Psoas muscle (tissue), 8 donors: ENCODE measurements around the gene IFI27L2. TPM values are rescaled to one million over a fixed set of nuclear protein-coding genes. Genes with fewer than 3 reads are reported as not detected.
A peak's percentile ranks its signal among the peaks of the same experiment; 100 is the strongest.

Experiments
- ATAC-seq, 4 donors: fragments of 200-7000 bp; cut with Tn5 transposase; one replicate each; pipeline ENCODE4 v1.9.1; 2020; ENCODE audit warnings: moderate library complexity in 3 of 4, mild to moderate bottlenecking in 2 of 4
- DNase-seq, 2 donors: peaks; one replicate each; pipeline ENCODE4 v3.0.0-alpha.2; 2020
- H3K27ac ChIP-seq: fragments of 200-600 bp; one replicate; pipeline ENCODE4 v1.8.0; 2022
- H3K27me3 ChIP-seq, 3 donors: fragments of 200-600 bp in 1 of 3; one replicate each; pipeline versions ENCODE4 v1.6.1 to v1.8.0; 2013 to 2022; ENCODE audit warnings: low read length in 2 of 3, mild to moderate bottlenecking in 2 of 3, moderate library complexity in 1 of 3; ENCODE audit not compliant: insufficient read depth in 3 of 3
- H3K36me3 ChIP-seq, 2 donors: fragments of 200-600 bp in 1 of 2; one replicate each; pipeline versions ENCODE4 v1.6.1 to v1.8.0; 2013 to 2022; ENCODE audit warnings: low read depth in 1 of 2, mild to moderate bottlenecking in 1 of 2, moderate library complexity in 1 of 2; ENCODE audit not compliant: insufficient read depth in 1 of 2
- H3K4me1 ChIP-seq: fragments of 200-600 bp; one replicate; pipeline ENCODE4 v1.8.0; 2022
- H3K4me3 ChIP-seq: fragments of 200-600 bp; one replicate; pipeline ENCODE4 v1.8.0; 2022; ENCODE audit warnings: mild to moderate bottlenecking
- H3K9me3 ChIP-seq: fragments of 200-600 bp; one replicate; pipeline ENCODE4 v1.8.0; 2022
- WGBS, 3 donors: extraction: QIAGEN DNeasy Blood & Tissue Kit; methylation state at CpG; one replicate each; pipeline versions ENCODE4 v1.1.6 to v1.1.7; 2013; 5-methylcytosine and 5-hydroxymethylcytosine counted together
- intact Hi-C, 2 donors: fragments of 100-400 bp; cut with DNase I; formaldehyde crosslinking; loops; one replicate each; pipeline versions ENCODE4 v1.11.0 to v1.14.2; 2022
- polyA plus RNA-seq, 3 donors: library from polyadenylated mRNA; stranded (reverse); fragments of 200-250 nt; gene quantifications; one replicate each; pipeline ENCODE4 v1.2.3, GENCODE V29; 2013
- total RNA-seq, 4 donors: library from RNA; stranded (reverse); fragmentation: NEBNext Ultra II Directional in 2 of 4; extraction: Animal tissue kit (Norgen Biotek cat#: 25700) in 2 of 4; gene quantifications; one replicate each; pipeline versions ENCODE4 v1.2.1 to v1.2.4, GENCODE V29; 2021 to 2023
- TF ChIP-seq, protein P1 (sequence below): fragments of 200-600 bp; IDR thresholded peaks from one replicate; pipeline ENCODE4 v1.8.0; 2022; ENCODE audit warnings: antibody characterized with exemption
- donor health status: healthy with polysubstance abuse.
- donor health status: DM: no; HTN: no; CAD: no; lungs with moderate emphysema.
- donor health status: Bipolar disorder and iron deficiency.
- donor health status: healthy.
- donor health status: DM: yes; HTN: yes; CAD: no.
- donor health status: DM: no; HTN: no; CAD: no.
- donor health status: DM: no; HTN: no; CAD: no.
- donor health status: DM: yes; HTN: yes; CAD: no.

IFI27L2 gene
- total and polyA plus RNA-seq, 7 donors, result 4.9 to 12.5 (median 6.5) TPM

- ATAC-seq (no peak), DNase-seq (no peak)
- intact Hi-C loops, result no loop called here
- TF ChIP-seq, protein P1, sequence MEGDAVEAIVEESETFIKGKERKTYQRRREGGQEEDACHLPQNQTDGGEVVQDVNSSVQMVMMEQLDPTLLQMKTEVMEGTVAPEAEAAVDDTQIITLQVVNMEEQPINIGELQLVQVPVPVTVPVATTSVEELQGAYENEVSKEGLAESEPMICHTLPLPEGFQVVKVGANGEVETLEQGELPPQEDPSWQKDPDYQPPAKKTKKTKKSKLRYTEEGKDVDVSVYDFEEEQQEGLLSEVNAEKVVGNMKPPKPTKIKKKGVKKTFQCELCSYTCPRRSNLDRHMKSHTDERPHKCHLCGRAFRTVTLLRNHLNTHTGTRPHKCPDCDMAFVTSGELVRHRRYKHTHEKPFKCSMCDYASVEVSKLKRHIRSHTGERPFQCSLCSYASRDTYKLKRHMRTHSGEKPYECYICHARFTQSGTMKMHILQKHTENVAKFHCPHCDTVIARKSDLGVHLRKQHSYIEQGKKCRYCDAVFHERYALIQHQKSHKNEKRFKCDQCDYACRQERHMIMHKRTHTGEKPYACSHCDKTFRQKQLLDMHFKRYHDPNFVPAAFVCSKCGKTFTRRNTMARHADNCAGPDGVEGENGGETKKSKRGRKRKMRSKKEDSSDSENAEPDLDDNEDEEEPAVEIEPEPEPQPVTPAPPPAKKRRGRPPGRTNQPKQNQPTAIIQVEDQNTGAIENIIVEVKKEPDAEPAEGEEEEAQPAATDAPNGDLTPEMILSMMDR, result no peak
- Histone ChIP-seq H3K27ac (no peak overlapping the region), H3K9me3 (peaks cover 17% of the 10 kb centered on the region), H3K4me1 (peaks cover 48% of the 10 kb centered on the region), H3K36me3 (peaks cover 0 to 28% of the 10 kb centered on the region in 2 donors), H3K4me3 (peak overlapping the region; percentile 87), H3K27me3 (no peaks in the 10 kb centered on the region)
- 72 to 85% (median 75%) methylated on average over 5 of the region's 5 CpGs for WGBS, 3 donors
Measured at GRCh38 chr14:94077823-94078222, 51.6 kb downstream of the IFI27L2 start.

Other genes with a start within 250 kb of the IFI27L2 start
- gene FAM181A, start 202.3 kb downstream of the IFI27L2 start, total RNA-seq, result not detected
- under 1 TPM in 2 of 3 donors, not detected in 1; 0.14 to 0.32 TPM for gene FAM181A, start 202.3 kb downstream of the IFI27L2 start, polyA plus RNA-seq
- gene ASB2, start 153.0 kb downstream of the IFI27L2 start, total RNA-seq, result 100 to 1,000 TPM; 148 to 443 (median 252) TPM
- 100 to 1,000 TPM in 2 of 3 donors, 10 to 100 TPM in 1; 41.2 to 460 (median 217) TPM for gene ASB2, start 153.0 kb downstream of the IFI27L2 start, polyA plus RNA-seq
- 1 to 10 TPM in 3 of 4 donors, under 1 TPM in 1; 0.71 to 3.9 (median 2.2) TPM for gene CCDC197, start 132.3 kb downstream of the IFI27L2 start, total RNA-seq
- under 1 TPM; 0.04 to 0.69 (median 0.61) TPM for gene CCDC197, start 132.3 kb downstream of the IFI27L2 start, polyA plus RNA-seq
- under 1 TPM; 0.06 to 0.15 (median 0.10) TPM for gene OTUB2, start 103.3 kb downstream of the IFI27L2 start, total RNA-seq
- under 1 TPM; 0.04 to 0.96 (median 0.09) TPM for gene OTUB2, start 103.3 kb downstream of the IFI27L2 start, polyA plus RNA-seq
- 100 to 1,000 TPM; 145 to 190 (median 171) TPM for gene DDX24, start 48.4 kb downstream of the IFI27L2 start, total RNA-seq
- 100 to 1,000 TPM in 1 of 3 donors, 10 to 100 TPM in 2; 66.5 to 124 (median 79.7) TPM for gene DDX24, start 48.4 kb downstream of the IFI27L2 start, polyA plus RNA-seq
- 10 to 100 TPM in 1 of 4 donors, 1 to 10 TPM in 3; 6.5 to 14.4 (median 7.8) TPM for gene IFI27L1, start 48.3 kb downstream of the IFI27L2 start, total RNA-seq
- 10 to 100 TPM; 10.4 to 15.0 (median 10.6) TPM for gene IFI27L1, start 48.3 kb downstream of the IFI27L2 start, polyA plus RNA-seq
- gene IFI27, start 18.9 kb downstream of the IFI27L2 start, total RNA-seq, result 100 to 1,000 TPM in 1 of 4 donors, 10 to 100 TPM in 3; 52.8 to 119 (median 82.2) TPM
- 100 to 1,000 TPM in 2 of 3 donors, 10 to 100 TPM in 1; 93.5 to 229 (median 208) TPM for gene IFI27, start 18.9 kb downstream of the IFI27L2 start, polyA plus RNA-seq
- gene PPP4R4, start 44.7 kb upstream of the IFI27L2 start, total RNA-seq, result under 1 TPM in 3 of 4 donors, not detected in 1; 0.13 to 0.73 (median 0.49) TPM
- gene PPP4R4, start 44.7 kb upstream of the IFI27L2 start, polyA plus RNA-seq, result under 1 TPM; 0.01 to 0.25 (median 0.09) TPM
- not detected for gene SERPINA10, start 163.7 kb upstream of the IFI27L2 start, total RNA-seq
- gene SERPINA10, start 163.7 kb upstream of the IFI27L2 start, polyA plus RNA-seq, result not detected
- not detected for gene SERPINA6, start 193.7 kb upstream of the IFI27L2 start, total RNA-seq
- not detected for gene SERPINA6, start 193.7 kb upstream of the IFI27L2 start, polyA plus RNA-seq
- not detected for gene SERPINA2, start 237.1 kb upstream of the IFI27L2 start, total RNA-seq
- gene SERPINA2, start 237.1 kb upstream of the IFI27L2 start, polyA plus RNA-seq, result not detected